HG03095 (cell line): Measurements from ENCODE around the gene LARGE1.

Experiments used
- ATAC-seq: cut with Tn5 transposase; IDR thresholded peaks from one replicate; pipeline ENCODE4 v1.9.1; 2021; ENCODE audit warnings: moderate library complexity; ENCODE audit not compliant: unreplicated experiment

Gene LARGE1

DNA sequence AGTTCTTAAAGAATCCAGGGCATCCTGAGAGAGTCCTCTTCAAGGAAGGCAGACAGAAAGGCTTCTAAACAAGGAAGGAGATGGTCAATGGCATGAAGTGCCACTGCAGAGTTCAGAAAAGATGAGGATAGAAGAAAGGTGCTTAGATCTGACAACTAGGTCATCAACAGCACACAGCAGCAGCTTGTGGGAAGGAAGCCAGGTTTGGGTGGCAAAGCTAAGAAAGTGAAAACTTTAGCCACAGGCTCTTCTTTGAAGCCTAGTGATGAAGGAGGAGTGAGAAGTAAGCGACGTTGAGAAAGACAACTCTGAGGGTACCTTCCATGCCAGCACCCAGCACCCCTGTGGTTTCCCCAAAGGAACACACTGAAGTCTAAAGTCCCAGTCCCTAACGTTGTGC is 92.0 kb downstream of the LARGE1 start:
- ATAC-seq: no peak

DNA sequence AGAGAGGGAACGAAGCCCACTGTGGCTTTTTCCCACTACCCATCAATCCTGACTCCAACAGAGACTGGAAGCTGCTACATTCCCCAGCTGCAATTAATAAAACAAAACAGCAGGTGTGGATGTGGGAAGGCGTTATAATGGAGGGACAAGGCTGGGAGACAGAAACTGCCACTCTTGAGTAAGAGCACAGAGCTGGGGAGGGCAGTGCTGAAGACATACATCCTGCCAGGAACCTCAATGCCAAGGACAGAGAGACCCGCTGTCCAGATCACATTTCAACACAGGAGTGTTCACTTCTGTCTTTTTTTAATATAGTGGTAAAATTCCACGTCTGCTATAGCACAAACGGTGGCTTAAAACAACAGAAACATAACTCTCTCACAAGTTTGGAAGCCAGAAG is 94.5 kb downstream of the LARGE1 start:
- no peak for ATAC-seq

DNA sequence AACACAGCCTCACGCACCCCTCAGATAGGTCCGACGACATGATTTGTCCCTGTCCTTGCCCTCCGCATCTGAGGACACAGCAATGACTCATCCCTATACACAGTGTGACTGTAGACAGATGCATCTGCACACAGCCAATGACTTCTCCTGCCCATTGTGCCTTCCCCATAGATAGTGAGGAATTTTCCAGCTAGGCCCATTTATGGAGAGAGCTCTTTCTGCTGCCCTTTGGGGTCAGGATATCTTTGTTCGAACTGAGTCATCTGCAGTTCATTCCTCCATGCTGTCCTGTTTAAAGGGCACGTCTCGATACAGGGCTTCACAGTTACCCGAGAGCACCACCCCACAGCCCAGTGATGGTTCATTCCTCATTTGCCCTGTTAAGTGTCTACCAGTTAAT is 96.7 kb downstream of the LARGE1 start:
- no peak for ATAC-seq

DNA sequence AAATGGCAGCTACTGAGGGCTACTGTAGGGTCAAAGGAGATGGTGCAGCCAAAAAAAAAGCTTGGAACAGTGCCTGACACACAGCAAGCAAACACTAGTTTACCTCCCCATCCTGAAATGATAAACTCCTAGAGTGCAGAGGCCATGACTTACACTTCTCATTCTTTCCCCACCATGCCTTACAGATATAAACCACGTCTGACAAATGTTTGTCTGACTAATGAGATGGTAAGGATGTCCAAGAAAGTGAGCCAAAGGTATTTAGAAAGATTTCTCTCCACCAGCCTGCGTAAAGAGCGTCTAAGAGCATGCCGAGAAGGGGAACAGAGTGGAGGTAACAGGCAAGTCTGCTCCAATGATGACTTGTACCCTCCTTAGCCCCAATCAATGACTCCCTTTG is 99.0 kb downstream of the LARGE1 start:
- ATAC-seq: no peak

DNA sequence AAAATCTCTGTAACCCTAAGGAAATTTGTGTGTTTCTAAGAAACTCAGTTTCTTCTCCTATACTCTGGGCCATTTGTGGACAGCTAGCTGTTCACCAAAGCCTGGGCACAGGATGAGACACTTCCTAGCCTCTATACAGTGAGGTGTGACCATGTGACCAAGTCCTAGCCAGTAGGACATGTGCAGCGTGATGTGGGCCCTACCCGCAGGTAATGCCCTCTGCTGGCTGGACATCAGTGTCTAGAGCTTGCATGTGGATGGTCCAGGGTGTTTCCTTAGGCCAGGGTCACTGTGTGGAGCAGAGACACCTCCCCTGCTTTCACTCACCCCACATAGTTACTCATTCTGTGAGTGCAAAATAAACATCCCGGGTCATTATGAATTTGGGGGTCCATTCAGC is 100.5 kb downstream of the LARGE1 start:
- no peak for ATAC-seq

DNA sequence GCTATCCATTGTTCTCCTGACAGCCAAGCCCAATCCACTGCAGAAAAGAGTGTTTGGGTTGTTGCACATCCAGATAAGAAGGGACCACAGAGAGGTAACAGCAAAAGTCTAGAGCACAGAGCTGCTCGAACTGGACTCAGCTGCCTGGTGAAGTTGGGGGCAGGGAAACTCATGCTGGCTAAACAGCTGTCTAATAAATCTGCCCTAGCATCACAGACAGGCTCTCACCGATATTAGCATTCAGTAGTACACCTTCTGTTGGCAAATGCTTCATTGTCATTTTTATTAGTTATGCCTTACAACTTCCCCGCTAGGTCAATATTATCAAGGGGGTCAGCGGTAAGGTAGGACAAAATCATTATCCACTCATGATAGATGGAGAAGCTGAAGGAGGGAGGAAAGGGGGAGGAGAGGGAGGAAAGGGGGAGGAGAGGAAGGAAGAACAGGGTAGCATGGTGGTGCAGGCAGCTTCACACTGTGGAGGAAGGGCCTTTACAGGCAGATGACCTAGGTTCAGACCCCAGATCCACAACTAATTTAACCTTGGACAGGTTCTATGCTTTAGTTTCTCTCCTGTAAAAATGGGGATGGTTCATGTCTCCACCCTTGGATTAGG is 102.7 kb downstream of the LARGE1 start:
- no peak for ATAC-seq

DNA sequence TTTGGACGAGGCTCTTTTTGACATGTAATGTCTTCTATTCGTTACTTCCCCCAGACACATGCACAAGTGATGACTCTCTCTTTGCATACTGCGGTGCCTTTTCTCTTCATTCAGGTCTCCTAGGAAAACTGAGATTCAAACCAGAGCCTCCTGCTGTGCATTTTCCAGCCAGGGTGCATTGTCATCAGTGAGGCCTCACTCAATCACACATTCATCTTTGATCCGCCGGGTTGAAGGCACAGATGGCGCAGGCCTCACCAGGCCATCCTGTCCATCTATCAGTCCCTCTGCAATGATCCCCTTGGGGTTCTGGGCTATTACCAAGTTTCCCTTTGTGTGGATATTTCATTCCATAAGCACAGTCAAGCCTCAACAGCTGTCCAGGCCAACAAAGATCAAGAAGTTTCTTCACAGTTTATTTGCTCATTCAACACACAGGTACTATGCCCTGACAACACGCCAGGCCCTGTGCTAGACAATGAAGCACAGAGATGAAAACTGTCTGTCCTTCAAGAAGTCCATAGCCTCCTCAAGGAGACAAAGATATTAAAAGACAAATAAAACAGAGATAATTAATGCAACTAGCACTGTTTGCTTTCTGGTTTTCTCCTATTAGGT is 107.8 kb downstream of the LARGE1 start:
- ATAC-seq: no peak

DNA sequence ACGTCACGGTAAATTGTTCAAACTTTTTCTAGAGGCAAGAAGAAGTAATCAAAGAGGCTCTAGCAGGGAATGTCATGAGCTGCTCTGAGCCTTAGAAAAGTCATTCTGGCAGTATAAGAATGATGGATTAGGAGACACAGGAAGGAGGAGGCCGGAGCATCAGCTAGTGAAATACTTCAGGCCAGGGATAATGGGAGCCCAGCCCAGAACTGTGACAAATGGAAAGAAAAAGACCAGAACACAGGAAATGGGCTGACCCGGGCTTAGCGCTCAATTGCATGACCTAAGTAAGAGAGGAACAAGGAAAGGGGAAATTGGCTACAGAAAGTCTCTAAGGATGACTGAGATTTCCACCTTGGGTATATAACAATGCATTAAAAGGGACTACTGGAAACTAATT is 108.6 kb downstream of the LARGE1 start:
- ATAC-seq: no peak

DNA sequence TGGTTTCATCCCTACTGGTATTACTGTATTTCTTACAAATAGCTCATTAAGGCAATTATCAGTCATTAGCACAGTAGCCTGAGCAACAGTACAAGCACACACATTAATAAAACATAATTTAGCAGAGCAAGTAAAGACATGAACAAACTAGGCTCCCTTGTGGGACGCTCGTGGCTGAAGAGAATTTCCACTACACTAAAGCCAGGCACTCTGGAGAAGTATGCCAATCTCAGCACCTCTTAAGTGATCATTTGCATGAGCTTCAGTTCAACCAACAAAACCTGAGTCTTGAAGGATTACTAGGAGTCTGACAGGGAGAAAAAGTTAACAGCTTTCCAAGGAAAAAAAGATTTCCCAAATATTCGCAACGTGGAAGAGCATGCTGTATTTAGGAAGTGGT is 109.1 kb downstream of the LARGE1 start:
- ATAC-seq: no peak

DNA sequence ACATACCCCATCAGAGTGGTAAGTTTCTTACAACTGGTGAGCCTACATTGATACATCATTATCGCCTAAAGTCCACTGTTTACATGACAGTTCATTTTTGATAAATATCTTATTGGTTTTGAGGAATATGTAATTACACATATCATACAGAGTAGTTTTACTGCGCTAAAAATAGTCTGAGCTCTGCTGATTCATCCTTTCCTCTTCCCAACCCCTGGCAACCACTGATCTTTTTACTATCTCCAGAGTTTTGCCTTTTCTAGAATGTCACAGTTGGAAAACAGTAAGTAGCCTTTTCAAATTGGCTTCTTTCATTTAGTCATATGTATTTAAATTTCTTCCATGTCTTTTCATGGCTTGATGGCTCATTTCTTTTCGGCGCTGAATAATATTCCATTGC is 112.8 kb downstream of the LARGE1 start:
- ATAC-seq: no peak

DNA sequence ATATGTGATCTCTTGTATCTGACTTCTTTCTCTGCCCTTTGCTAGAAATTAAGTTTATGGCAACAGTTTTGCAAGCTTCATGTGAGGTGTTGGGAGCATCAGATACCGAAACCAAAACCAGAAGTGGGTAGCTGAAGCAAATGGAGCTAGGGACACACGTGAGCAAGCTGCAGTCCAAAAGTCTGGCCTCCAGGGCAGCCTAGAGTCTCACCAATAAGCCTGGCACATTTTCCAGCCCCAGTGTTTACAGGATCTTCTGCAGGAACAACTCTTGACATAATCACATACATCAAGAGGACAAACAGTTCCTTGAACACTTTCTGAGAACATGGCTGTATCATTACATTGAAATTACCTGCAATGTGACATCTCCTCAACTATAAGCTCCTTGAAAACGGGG is 114.1 kb downstream of the LARGE1 start:
- no peak for ATAC-seq

DNA sequence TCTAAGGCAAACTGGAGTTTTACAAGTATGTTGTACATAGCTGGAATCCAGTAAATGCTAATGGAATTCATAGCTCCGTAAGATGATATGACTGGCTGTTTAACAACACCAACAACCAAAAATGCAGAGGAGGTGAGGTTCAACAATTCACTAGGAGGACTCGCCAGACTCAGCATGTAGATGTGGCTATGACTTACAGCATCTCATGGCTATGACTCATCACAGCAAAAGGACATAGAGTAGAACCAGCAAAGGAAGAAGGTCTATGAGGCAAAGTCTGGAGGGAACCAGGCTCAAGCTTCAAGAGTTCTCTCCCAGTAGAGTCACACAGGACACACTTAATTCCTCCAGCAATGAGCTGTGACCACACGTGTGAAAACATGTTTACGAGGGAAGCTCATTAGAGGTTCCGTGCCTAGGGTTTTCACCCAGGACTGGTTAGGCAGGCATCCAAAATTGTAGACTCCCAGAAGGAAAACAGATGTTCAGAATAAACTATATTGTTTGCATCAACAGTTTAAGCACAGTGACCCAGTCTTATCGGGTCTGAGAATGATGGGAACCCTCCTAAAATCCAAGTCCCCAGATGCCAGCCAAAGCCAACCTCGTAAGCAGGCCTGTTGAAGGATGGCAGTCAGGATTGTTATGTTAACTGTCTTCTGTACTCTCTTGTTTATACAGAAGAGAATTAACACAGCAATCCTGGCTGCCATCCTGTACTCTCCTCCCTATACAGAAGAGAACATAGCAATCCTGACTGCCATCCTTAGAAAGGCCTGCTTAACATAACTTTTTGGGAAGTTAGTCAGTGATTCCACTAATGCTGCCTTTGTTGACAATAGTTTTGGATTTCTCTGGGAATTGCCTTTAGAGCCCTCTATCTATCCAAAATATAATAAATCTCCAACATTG is 116.6 kb downstream of the LARGE1 start:
- no peak for ATAC-seq

DNA sequence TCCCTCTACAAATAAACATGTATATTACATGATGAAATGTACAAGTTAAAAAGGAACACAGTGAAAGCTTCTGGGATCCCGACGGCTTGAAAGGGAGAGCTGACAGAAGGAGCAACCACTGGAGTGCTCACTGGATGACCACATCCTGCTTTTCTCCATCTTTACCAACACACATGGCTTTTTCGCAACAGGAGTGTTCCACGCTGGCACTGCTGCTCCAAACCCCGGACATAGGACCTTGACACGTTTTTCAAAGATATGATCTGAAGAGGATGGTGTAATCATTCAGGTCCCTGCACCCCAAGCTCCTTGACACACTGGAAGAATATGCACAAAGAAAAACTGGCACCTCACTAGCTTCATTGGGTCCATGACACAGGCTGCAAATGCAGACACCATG is 121.9 kb downstream of the LARGE1 start:
- ATAC-seq: no peak

DNA sequence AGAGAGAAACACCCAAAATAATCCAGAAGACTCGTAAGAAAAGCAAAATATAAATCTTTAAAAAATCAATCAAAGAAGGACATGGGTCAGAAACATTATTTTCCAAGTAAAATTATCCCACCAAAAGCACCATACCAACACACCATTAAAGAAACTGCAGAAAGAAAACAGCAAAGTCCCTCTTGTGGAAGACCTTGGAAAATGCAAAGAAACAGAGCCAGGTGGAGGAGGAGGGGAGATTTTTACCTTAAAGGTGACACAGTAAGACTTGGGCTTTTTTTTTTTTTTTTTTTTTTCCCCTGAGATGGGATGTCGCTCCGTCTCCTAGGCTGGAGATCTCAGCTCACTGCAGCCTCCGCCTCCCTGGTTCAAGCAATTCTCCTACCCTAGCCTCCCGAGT is 123.8 kb downstream of the LARGE1 start:
- ATAC-seq: no peak

DNA sequence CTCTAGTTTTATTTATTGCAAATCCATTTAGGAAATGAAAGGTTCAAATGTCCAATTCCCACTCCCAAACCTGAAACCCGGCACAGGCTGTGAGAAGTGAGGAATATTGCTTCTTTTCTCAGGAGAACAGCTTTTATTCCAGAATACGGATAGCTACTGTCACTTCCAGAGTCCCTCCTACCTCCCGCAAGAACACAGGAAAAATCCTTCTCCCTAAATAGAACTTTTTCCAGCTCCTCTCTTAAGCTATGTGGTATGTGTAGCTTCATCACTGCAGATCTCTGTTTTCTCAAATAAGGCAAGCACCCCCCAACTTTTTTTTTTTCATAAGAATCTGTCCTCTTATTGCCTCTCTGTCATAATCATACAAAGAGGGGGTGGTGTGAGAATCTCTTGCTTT is 126.8 kb downstream of the LARGE1 start:
- no peak for ATAC-seq

DNA sequence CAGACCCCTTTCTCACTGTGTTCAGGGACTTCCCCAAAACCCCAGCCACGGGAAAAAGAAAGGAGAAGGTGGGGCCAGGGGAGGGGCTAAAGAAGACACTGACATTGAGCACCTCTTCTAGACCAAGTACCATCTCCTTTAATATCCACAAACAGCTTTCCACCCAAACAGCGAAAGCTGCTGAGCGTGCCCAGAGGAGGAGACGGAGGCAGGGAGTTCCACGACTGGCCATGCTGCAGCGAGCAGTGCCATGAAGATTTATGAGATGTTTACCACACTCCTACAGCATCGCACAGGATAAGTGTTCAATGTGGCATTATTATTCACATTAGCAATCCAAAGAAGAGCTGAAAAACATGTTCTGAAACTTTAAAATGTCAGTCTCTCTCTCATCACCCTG is 127.4 kb downstream of the LARGE1 start:
- no peak for ATAC-seq

DNA sequence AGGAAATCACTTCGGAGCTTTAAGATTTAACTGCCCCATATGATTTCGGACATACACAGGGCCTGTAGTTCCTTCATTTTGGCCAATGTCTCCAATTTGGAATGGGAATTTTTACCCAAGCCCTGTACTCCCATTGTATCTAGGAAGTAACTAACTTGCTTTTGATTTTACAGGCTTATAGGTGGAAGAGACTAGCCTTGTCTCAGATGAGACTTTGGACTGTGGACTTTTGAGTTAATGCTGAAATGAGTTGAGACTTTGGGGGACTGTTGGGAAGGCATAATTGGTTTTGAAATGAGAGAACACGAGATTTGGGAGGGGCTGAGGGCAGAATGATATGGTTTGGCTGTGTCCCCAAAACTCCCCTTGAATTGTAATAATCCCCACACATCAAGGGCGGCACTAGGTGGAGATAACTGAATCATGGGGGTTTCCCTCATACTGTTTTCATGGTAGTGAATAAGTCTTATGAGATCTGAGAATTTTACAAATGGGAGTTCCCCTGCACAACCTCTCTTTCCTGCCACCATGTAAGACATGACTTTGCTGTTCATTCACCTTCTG is 130.5 kb downstream of the LARGE1 start:
- ATAC-seq: no peak

DNA sequence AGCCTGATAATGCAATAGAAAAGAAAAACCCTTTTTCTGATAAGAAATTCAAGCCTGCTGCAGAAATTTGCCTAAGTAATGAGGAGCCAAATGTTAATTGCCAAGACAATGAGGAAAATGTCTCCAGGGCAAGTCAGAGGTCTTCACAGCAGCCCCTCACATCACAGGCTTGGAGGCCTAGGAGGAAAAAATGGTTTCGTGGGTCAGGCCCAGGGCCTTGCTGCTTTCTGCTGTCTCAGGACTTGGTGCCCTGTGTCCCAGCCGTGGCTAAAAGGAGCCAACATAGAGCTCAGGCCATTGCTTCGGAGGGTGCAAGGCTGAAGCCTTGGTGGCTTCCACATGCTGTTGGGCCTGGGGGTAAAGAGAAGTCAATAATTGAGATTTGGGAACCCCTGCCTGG is 131.3 kb downstream of the LARGE1 start:
- ATAC-seq: no peak

DNA sequence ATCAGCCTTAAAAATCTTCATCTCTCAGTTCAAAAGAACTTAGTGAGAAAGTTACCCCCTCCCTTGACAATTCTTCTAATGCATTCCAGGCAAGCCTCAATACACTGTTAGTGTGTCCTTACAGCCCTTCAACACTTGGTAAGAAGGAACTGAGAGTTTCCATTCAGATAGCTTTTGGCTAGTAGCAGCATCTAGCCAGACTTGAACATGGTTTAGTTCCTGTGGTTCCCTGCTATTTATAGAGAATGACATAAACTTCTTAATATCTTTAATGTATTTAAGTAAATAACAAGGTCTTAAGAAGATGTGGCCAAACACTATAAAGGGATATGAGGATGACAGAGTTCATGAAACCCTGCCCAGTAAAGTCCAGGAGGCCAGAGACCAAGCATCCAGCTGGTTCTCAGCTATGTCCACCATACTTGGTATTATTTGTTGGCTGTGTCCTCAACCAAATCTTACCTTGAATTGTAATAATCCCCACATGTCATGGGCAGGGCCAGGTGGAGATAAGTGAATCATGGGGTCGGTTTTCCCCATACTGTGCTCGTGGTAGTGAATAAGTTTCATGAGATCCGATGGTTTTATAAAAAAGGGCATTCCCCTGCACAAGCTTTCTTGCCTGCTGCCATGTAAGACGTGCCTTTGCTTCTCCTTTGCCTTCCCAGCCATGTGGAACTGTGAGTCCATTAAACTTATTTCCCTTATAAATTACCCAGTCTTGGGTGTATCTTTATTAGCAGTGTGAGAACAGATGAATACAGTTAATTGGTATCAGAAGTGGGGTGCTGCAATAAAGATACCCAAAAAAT is 132.4 kb downstream of the LARGE1 start:
- ATAC-seq: no peak

DNA sequence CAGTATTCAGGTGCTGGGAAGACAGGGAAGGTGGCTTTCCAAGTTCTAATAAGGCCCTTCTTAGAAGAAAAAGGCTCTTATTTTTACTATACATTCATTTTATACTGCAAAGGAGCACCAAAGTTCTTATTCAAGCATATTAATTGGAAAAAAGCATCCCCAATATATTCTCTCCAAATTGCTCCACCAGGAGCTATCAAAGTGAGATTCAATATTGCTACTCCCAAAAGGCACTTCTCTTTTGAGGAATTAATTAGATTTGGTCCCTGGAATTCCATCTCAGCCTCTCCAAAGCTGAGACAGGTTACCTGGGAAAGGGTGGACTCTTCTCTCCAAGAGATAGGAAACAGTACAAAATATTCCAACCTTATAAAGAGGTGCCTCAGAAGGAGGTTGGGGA is 134.1 kb downstream of the LARGE1 start:
- no peak for ATAC-seq
